HG03442 (cell line): ENCODE results near the gene SLC48A1.

Experiments used
- ATAC-seq: cut with Tn5 transposase; IDR thresholded peaks from one replicate; pipeline ENCODE4 v1.9.1; 2021; ENCODE audit warnings: mild to moderate bottlenecking, moderate library complexity; ENCODE audit not compliant: unreplicated experiment

The SLC48A1 gene

DNA sequence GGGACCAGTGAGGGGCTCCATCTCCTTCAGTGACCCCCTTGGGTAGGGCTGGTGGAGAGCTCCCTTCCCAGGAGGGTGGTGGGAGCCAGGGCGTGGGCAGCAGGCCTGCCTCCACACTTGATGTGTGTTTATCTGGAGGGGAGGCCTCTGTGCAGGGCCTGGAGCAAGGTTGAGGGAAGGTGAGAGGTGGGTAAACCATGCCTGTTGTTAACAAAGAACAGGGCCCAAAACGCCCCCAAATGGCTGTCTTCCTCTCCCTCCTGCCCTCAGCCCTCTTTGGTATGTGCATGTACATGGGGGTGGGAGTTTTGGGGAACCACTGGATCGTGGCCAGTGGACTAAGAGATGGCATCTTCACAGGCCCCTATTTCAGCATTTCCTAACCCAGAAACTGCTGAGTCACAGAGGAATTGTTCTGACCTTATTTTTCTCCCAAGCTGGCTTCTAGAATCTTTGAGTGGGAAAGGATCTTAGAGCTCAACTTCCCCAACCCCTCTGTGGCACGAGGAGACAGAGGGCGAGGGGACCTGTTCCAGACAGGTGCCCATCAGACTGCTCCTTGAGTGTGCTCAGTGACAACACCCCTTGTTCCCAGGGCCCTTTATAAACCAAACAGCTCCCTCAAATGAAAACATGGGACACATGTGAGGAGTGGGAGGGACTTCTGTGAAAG lies 3.6 kb downstream of the SLC48A1 start:
- ATAC-seq: no peak

DNA sequence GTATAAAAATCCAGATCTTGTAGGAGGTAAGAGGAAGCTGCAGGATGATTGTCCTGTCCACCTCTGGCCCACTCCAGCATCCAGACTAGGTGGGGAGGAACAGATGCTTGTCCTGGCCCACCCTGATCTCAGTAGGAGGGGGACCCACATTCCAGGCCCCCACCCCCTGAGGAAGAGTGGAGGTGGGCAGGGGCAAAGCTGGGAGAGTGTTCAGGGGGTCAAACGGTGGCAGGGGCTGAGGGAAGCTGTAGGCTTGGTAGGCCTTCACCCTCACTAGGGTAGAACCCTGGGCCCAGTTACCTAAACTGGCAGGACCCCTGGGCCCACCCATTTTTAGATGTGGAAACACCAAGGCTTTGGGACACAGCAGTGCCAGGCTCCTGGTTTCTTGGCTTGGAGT lies 4.1 kb downstream of the SLC48A1 start:
- no peak for ATAC-seq

DNA sequence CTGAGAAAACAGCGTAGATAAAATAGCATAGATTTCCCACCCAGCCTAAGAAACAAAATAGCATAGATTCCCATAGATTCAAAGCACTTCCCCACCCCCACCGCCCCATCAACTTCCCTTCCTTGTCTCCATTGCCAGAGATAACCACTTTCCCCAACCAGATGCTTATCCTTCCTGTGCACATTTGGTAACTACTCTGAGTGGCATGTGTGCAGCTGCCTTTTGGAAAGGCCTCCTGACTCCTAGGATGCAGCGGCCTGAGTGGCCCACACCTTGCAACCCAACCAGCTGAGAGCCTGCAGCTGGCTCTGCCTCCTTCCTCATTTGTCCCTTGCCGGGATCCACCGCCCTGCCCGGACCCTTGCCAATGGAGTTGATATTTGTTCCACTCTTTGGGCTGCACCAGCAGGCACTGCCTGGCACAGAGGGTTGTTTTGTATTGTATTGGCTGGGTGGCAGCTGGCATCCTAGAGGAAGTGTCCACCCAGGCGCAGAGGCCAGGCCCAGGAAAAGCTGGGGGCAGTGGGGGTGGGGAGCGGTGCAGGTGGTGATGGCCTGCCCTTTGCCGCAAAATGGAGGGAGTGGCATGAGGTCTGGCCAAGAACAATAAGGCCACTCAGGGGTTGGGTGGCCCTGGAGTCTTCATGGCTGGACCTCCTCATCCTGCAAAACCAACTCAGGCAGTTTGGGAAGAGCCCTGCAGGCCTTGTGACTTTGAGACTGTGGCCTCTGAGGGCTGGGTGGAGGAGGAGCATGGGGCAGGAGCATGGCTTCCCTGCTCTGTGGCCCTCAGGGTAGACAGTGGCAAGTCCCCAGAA lies 4.9 kb downstream of the SLC48A1 start:
- no peak for ATAC-seq

DNA sequence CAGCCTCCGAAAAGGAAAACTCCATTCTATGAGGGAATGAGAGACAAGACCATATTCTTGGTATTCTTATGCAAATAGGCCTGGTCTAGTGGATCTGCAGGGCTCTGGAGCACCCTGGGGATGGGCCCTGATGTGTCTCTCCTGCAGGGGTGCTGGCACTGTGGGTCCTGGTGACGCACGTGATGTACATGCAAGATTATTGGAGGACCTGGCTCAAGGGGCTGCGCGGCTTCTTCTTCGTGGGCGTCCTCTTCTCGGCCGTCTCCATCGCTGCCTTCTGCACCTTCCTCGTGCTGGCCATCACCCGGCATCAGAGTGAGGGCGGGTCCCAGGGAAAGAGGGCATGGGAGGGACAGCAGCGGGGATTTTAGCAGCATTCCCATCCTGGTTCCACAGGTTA lies 5.8 kb downstream of the SLC48A1 start:
- no peak for ATAC-seq

DNA sequence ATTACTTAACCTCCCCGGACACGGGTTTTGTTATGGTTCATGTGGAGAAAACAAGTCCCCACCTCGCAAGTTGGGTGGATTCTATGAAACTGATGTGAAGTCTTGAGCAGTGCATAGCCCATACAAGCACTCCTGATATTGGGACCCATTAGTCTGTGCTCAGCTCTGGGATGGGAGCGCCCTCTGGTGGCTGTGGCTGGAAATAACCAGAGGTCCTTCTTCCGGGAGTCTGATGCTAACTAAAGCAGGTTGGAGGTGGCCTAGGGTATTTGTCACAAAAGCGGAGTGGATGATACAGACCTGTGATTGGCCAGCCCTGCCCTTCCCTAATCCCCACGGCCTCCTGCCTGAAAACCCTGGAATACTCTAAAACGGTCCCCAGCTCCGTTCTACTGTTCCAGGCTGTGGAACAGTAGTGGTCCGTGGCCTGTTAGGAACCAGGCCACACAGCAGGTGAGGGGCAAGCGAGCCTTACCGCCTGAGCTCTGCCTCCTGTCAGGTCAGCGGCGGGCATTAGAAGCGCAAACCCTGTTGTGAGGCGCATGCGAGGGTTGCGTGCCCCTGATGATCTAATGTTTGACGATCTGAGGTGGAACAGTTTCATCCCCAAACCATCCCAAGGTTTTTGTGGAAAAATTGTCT lies 6.4 kb downstream of the SLC48A1 start:
- peak; percentile 81 for ATAC-seq

DNA sequence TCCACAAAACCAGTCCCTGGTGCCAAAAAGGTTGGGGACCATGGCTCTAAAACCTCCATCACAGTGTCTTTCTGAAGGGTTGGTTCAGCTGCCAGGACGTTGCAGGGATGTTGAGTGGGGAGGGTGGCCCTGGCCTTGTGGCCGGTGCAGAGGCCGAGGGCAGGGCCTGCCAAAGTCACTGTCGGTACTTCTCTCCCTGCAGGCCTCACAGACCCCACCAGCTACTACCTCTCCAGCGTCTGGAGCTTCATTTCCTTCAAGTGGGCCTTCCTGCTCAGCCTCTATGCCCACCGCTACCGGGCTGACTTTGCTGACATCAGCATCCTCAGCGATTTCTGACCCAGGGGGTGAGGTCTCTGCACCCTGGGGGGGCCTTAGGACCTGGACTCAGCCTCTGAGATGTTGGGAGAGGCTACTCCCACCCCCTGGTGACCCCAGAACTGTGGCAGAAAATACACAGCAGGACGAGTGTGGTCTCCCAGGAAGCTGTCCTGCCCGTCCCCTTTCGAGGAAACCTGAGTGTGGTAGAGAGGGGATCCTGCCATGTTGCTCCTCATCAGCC lies 7.0 kb downstream of the SLC48A1 start:
- no peak for ATAC-seq

DNA sequence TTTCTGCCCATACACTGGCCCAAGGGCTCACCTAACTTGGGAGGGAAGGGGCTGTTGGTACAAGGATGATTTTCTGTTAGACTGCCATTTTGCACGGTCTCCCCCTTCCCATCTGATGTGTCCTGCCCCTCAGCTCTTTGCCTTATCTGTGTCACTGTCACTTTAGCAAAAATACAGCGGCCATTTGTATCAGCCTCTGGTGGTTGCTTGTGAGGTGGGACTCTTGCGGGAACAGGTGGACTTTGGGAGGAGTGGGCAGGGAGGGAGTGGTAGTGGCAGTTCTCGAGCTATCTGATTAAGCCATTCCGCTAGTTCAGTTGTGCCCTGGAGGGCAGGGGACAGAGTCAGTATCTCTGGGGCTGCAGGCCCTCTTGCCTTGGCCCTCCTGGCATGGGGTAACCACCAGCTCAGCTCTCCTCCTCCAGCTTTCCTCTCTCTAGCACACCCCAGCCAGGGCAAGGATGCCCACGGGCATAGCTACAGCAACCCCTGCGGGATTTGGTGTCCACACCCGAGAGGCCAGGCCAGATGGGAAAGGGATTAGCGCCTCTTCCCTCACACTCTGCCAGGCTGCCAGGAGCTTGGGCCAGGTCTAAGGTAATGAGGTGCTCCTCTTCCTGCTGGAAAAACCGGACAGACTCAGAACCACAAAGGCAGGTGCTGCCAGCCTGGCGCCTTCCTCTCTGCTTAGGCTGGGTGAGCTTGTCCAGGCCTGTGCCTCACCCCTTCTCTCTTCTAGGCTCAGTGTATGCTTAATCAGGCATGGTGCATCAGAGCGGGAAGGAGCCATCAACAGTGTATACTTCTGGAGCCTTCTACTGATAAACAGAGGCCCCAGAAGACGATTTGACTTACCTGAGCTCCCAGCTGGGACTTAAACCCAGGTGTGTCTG lies 8.7 kb downstream of the SLC48A1 start:
- ATAC-seq: no peak

DNA sequence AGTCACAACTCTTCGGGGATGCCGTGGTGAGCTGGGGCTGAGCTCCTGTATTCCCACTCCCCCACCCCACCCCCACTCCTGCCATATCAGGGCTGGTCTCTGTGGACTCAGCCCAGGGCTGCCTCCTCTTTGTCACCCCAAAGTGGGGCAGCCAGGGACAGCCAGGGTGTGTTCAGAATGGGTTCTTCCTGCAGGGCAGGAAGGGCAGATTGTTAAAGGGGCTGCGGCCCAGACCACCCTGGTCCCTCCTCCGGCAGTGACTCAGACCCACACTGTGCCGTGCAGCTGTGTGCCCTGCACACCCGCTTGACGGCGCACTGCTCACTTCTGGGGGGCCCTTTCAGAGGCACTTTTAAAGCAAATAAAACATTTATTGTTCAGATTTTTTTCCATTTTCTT lies 9.3 kb downstream of the SLC48A1 start:
- ATAC-seq: no peak

DNA sequence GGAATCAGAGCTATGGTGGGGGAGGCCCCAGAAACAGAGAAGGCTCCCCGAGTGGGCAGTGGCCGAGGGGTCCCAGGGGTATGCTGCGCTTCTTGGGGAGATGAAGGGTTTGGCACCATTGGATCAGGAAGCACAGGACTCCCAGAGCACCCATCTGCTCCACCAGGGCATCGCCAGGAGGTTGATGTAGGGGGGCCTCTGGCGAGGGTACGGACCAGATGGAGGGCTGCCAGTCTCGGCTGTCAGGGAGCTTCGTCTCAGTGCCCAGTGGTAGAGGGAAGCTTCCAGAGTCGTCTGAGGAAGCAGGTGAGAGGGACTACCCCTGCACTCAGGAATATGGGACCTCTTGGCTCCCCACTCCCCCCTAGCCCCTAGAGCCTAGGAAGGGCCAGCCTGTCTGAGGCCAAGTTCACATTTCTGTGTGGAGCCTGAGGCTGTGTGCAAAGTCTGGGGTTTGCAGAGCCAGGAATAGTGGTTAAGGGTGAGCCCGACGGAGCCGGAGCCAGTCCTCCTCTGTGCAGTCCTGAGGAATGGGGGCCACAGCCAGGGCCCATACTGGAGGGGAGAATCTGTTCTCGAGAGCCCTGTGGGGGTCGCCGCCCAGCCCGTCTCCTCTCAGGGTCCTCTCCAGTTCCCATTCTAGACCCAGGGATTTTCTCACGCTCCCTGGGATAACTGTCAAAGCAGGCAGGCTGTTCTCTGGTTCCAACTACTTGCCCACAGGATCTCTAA lies 10.2 kb downstream of the SLC48A1 start:
- no peak for ATAC-seq

DNA sequence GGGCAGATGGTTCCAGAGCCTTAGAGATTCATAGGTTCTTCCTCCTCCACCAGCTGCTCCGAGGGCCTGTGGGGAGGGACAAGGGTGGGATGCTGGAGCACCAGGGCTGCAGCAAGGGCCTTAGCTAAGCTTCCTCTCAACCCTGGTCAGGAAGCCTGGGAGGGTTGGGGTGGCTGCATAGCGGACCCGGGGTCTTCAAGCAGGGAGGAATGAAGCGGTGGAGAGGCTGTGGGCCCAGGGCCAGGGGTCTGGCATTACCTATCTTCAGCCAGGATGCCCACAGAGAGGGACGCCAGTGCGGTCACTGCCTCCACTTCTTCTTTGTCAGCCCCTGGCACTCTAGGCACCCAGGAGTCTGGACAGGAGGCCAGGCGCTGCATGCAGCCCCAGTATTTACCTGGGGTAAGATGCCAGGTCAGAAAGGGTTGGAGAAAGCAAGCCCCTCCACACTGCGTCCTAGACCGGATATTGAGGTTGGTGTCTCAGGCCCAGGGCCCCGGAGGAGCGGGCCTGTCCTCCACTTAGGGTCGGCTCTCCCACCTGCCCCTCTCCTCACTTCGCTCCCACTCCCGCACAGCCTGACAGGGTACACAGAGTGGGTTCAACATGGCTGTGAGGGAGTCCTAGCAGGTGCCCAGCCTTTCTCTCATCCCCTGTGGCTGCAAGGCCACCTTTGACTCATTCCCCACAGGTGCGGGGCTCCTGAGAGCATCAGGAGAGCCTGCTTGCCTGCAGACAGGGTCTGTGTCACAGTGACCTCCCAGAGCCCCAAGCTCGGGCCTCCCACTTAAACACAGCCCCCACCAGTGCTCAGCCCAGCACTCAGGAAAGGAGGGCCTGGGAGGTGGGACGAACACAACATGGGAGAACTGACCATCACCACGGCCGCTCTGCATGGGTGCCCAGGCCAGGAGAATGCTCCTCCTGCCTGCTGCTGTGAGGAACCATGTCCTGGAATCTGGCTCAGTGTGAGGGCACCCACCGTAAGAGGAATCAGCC lies 11.1 kb downstream of the SLC48A1 start:
- no peak for ATAC-seq

DNA sequence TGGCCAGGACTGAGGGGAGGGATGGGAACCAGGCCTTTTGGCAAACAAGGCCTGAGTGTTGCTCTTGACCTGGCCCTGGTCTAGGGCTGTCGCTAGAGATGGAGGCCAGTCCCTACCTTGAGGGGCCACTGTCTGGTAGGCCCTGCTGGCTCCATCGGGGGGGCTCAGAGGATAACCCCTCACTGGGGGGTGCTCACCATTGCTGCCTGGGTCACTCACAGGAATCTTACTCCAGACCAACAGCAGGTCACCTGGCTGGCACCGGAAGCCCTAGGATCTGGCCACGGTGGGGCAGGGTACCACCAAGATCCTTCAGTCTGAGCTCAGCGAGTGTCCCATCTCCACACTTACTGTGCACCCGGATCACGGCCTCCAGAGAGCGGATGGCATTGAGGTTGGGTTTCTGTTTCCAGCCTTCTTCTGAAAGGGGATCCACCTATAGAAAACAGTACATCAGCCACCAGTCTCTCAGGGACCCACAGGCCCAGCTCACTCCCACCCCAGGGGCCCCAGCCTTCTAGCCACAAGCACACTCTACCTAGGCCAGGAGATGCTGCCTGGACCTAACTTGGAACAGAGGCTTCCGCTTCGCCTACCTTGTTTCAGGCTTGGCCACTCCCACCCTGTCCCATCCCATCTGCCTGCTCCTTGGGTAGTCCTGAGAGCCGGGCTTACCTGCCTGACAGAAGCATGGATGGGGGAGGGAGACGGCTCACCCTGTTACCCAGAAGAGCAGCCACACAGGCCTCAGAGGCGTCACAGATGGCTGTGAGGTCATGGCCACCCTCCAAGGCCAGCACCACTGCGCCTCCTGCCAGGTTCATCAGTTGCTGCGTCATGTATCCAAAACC lies 12.2 kb downstream of the SLC48A1 start:
- no peak for ATAC-seq

DNA sequence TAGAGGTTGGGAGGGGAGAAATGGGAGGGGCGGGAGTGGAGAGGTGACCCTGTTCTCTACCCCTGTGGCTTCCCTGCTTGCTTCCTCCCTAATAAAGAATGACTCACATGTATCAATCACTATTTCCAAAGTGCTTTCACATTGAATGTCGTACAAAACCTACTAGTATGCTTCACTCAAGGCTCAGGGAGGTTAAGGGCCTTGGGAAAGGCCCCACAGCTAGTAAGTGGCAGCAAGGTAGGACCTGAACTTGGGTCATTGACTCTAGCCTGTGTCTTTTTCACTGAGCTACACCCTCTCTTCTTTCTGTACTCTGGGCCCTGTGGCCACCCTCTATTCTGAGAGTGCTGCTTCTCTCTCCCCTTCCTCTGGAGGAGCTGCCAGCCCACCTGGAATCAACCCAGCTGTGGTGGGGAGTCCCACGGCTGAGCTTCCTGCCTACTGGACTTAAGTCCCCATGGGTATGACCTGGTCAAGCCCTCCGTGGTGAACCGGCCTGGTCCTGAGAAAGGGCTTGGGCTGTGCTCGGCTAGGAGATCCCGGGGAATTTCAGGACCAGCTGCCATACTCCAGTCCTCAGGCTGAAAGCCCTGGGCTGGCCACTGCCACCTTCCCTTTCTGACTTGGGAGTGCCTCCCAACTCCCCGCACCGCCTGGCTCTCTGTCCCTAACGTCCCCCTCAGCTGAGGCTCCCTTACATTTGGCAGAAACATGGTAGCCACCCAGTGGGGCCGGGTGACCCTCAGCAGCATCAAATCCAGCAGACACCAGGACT lies 13.0 kb downstream of the SLC48A1 start:
- no peak for ATAC-seq

DNA sequence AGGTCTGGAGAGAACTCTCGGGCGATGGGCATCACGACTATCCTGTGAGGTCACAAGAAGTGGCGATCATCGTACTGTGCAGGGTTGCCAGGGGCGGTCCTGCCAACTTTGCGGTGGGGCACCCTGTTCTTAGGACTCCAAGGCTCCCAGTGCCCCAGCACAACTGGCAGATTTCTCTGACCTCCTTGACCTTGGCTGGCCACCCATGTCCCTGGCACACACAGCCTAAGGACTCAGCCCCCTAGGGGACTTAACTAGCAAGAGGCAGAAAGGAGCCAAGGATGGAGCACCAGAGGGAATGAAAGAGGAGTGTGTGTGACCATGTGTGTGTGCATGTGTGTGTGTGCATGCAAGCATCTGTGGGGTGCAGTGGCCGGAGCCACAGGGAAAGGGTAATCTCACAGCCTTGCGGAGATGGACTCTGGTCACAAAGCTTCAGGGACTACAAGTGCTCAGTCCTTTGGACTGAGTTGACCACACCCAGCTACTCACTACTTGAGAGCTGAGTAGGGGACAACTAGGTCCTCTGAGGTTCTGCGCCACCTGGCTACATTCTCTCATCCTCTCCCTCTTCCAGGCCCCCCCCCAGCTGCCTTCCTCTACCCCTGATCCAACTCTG lies 13.7 kb downstream of the SLC48A1 start:
- no peak for ATAC-seq

DNA sequence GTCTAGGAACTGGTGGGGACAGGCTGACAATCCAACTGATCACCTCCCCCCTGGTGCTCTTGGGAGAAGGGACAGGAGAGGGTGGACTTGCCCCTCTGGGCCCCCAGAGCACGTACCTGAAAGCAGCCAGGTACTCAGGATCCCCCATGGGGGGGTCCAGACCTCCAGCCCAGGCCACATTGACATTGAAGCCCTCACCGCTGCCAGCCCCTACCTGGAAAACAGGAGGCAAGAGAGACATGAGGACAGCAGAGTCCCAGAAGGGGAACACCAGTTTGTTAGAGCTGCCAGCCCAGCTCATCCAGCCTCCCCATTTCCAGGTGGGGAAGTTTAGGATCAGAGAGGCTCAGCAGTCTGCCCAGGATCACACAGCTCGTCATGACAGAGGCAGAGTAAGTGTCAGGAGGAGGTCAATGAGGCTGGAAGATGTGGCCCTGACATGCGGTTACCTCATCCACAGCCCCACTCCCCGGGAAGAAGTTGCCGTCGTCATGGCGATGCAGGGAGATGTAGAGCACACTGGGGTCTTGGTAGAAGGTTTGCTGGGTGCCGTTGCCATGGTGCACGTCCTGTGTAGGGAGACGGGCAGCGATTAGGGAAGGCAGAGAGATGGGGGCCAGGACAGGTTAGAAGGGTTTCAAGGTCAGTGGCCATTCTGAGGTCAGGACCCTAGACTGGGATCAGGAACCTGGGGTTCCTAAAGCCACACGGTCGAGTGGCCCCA lies 14.7 kb downstream of the SLC48A1 start:
- no peak for ATAC-seq

DNA sequence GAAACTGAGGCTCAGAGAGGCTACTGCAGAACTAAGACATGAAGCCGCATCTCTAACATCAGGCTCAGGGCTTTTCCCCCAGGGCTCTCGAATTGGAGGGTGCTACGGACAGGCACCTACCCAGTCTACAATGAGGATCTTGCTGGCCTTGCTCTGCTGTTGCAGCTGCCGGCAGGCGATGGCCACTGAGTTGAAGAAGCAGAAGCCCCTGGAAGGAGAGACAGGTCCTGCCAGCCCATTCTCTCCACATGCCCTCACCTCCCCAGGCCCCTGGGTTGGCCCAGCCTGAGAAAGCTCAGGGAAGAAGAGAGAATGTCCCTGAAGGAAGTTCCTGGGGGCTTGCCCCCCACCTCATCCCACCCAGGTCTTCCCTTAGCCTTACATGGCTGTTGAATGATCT lies 16.1 kb downstream of the SLC48A1 start:
- no peak for ATAC-seq
